NCI-H2227 (cell line): ENCODE measurements around the gene KPNA4.
"Not testable (repeated sequence)": the region's sequence is repeated elsewhere in the genome, so short reads cannot be mapped to it uniquely, and the experiment has no call there.

Source experiments
- DNase-seq: peaks from one replicate; lab custom pipeline; 2025; ENCODE audit not compliant: unreplicated experiment; lab: John Stamatoyannopoulos, UW

KPNA4 gene

GRCh38 chr3:160452251-160452650 lies 113.1 kb downstream of the KPNA4 start:
- not testable (repeated sequence) for DNase-seq

DNA sequence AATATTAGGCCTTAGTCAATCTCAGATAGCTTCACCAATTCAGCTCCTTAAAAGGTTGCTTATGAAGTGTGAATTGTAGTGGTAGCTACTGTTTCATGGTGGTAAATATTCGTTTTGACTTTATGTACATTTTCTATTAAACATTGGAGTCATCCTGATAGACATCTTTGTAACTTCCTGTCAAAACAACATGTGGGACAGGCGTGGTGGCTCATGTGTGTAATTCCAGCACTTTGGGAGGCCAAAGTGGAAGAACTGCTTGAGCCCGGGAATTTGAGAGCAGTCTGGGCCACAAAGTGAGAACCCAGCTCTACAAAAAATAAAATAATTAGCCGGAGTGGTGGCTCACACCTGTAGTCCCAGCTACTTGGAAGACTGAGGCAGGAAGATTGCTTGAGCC lies 113.8 kb downstream of the KPNA4 start:
- no peak for DNase-seq

DNA sequence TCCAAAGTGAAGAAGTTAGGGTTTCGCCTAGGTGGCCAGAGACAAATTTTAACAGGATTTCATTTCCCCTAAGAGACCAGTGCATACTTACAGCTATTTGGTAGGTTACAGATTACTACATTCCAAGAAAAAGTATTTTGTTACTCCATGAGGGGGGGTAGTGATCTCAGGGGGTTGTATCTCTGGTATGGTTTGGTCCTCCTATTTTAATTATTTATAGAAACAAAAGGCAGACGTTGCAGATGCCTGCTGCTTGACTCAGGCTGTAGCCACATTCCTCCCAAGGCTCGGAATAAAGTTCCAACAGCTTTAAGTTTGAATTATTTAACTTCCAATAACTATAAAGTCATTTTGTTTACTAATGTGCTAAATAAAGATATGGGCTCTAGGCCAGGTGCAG lies 114.5 kb downstream of the KPNA4 start:
- DNase-seq, result no peak

- no peak for DNase-seq
Observed at GRCh38 chr3:160449636-160450598, 115.5 kb downstream of the KPNA4 start, which contains the start of gene TRIM59. Gene TRIM59, minus strand, starts transcription at chr3:160449786. Its CDS starts 10,603 bp downstream, at chr3:160439183.

- DNase-seq, result no peak
Observed at GRCh38 chr3:160448845-160449635, 116.3 kb downstream of the KPNA4 start.

DNA sequence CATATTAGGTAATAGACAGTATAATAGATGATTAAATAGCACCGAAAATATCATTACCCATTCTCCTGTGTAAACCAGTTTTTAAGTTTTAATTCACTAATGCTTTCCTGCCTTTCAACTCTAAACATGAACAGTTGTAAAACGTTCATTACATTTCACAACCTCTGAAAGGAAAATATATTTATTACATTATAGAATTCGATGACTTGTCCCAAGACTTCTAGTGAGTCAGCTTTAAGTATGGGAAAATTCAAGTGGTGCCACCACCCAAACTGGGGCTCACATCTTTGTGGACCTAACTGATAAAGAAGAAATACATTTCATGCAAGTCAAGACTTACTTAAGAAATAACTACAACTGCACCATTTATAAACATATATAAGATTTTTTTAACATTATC lies 117.8 kb downstream of the KPNA4 start:
- DNase-seq, result no peak

DNA sequence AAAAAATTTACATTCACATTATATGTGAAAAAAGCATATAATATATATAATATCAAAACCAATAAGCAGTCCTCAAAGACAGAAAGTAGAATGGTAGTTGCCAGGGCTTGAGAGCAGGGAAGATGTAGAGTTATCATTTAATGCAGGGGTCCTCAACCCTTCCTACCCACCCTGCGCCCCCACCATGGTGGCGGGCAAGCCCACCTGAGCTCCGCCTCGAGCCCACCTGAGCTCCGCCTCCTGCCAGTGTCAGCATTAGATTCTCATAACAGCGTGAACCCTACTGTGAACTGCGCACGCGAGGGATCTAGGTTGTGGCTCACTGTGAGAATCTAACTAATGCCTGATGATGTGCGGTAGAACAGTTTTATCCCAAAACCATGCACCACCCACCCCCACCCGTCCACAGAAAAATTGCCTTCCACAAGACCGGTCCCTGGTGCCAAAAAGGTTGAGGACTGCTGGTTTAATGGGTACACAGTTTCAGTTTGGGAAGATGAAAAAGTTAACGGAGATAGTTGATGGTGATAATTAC lies 118.8 kb downstream of the KPNA4 start:
- no peak for DNase-seq

GRCh38 chr3:160445854-160446253 lies 119.5 kb downstream of the KPNA4 start:
- DNase-seq, result no peak
